Type B pancreatic cell (in vitro differentiated cells): Measurements from ENCODE around the gene TXNRD2. TPM values are rescaled to one million over a fixed set of nuclear protein-coding genes. Genes with fewer than 3 reads are reported as not detected.
A peak's percentile ranks its signal among the peaks of the same experiment; 100 is the strongest.

Experiments
- DNase-seq: peaks from one replicate; pipeline ENCODE4 v3.0.0; 2021; ENCODE audit warnings: mixed read lengths; ENCODE audit not compliant: unreplicated experiment; ENCODE audit errors: extremely low spot score
- H3K27ac Mint-ChIP-seq: 2 replicates; pipeline ENCODE4 v1.8.0; 2021; ENCODE audit warnings: mild to moderate bottlenecking, mixed read lengths
- H3K27me3 Mint-ChIP-seq: 2 replicates; pipeline ENCODE4 v1.8.0; 2021; ENCODE audit warnings: mixed read lengths
- H3K36me3 Mint-ChIP-seq: 2 replicates; pipeline ENCODE4 v1.8.0; 2021; ENCODE audit warnings: mixed read lengths
- H3K4me1 Mint-ChIP-seq: one replicate; pipeline ENCODE4 v1.8.0; 2021; ENCODE audit warnings: mixed read lengths; ENCODE audit not compliant: unreplicated experiment
- H3K4me3 Mint-ChIP-seq: 2 replicates; pipeline ENCODE4 v1.8.0; 2021; ENCODE audit warnings: mild to moderate bottlenecking, mixed read lengths
- H3K9me3 Mint-ChIP-seq: 2 replicates; pipeline ENCODE4 v1.8.0; 2021; ENCODE audit warnings: mixed read lengths
- total RNA-seq: library from RNA; stranded (reverse); gene quantifications from 2 replicates; pipeline ENCODE4 v1.2.1, GENCODE V29; 2021; ENCODE audit warnings: low replicate concordance
- TF ChIP-seq, protein P1 (sequence below): fragments of 200-600 bp; sonication (generic); conservative IDR thresholded peaks from 2 replicates; pipeline ENCODE4 v1.5.0; 2021; ENCODE audit warnings: antibody characterized with exemption, mild to moderate bottlenecking

The TXNRD2 gene
- total RNA-seq, 1 donor from 2014 or later, result 25.1 TPM

- Mint-ChIP-seq H3K4me3 (peak overlapping the region; percentile 82), H3K4me1 (peaks cover 42% of the 10 kb centered on the region), H3K36me3 (peaks cover 16% of the 10 kb centered on the region), H3K27ac (peak overlapping the region; percentile 99), H3K27me3 (no peaks in the 10 kb centered on the region), H3K9me3 (no peaks in the 10 kb centered on the region)
- TF ChIP-seq, protein P1, sequence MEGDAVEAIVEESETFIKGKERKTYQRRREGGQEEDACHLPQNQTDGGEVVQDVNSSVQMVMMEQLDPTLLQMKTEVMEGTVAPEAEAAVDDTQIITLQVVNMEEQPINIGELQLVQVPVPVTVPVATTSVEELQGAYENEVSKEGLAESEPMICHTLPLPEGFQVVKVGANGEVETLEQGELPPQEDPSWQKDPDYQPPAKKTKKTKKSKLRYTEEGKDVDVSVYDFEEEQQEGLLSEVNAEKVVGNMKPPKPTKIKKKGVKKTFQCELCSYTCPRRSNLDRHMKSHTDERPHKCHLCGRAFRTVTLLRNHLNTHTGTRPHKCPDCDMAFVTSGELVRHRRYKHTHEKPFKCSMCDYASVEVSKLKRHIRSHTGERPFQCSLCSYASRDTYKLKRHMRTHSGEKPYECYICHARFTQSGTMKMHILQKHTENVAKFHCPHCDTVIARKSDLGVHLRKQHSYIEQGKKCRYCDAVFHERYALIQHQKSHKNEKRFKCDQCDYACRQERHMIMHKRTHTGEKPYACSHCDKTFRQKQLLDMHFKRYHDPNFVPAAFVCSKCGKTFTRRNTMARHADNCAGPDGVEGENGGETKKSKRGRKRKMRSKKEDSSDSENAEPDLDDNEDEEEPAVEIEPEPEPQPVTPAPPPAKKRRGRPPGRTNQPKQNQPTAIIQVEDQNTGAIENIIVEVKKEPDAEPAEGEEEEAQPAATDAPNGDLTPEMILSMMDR, result no peak
- DNase-seq, result no peak
These were observed 91.5 kb downstream of the TXNRD2 start for GRCh38 chr22:19849835-19850762.

DNA sequence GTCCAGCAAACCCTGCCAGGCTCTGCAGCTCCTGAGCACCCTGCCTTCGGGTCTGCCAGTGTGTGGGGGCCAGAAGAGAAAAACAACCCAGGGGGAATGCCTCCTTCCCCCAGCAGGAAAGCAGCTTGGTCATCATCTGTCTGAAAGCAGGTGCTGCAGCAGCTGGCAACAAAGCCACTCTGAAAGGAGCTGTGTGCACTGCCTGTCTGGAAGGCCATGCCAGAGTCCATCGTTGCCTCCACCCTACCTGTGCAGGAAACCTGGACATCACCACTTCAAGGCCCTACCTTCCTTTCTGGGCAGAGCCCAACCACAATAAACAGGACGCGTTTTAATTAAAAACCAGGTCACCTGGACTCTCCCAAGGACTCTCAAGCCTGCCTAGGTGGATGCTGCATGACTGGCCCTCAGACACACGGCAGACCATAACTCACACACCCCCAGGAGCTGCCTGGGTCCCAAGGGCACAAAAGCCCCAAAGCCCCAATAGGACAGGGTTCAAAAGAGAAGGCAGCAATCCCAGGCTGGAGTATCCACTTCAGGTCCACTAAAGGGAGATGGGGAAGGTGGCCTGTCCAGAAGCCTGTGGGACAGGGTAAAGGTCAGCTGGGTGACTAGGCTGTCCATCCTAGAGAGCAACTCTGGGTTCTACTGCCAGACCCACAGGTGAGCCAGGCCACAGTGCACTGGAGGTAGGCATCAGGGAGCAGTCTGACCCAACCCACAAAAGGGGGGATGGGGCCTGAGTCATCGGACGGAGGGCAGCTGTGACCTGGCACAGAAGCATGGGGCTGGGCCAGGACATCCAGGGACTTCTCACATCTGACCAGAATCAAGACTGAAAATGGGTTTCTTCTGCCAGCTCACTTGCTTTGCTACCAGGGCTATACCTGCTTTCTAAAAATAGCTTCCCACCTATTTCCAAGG lies 93.1 kb downstream of the TXNRD2 start:
- H3K36me3 Mint-ChIP-seq, result peaks cover 16% of the 10 kb centered on the region
- H3K9me3 Mint-ChIP-seq, result no peaks in the 10 kb centered on the region
- DNase-seq, result no peak
- no peaks in the 10 kb centered on the region for H3K27me3 Mint-ChIP-seq
- TF ChIP-seq, protein P1, result no peak
- no peak overlapping the region for H3K4me3 Mint-ChIP-seq
- H3K4me1 Mint-ChIP-seq, result peaks cover 47% of the 10 kb centered on the region
- peak overlapping the region; percentile 66 for H3K27ac Mint-ChIP-seq

GRCh38 chr22:19847345-19847632 lies 94.3 kb downstream of the TXNRD2 start:
- Mint-ChIP-seq H3K4me1 (peaks cover 39% of the 10 kb centered on the region), H3K27me3 (no peaks in the 10 kb centered on the region), H3K27ac (no peak overlapping the region), H3K36me3 (peaks cover 13% of the 10 kb centered on the region), H3K4me3 (no peak overlapping the region), H3K9me3 (no peaks in the 10 kb centered on the region)
- DNase-seq, result no peak
- TF ChIP-seq, protein P1, result no peak

DNA sequence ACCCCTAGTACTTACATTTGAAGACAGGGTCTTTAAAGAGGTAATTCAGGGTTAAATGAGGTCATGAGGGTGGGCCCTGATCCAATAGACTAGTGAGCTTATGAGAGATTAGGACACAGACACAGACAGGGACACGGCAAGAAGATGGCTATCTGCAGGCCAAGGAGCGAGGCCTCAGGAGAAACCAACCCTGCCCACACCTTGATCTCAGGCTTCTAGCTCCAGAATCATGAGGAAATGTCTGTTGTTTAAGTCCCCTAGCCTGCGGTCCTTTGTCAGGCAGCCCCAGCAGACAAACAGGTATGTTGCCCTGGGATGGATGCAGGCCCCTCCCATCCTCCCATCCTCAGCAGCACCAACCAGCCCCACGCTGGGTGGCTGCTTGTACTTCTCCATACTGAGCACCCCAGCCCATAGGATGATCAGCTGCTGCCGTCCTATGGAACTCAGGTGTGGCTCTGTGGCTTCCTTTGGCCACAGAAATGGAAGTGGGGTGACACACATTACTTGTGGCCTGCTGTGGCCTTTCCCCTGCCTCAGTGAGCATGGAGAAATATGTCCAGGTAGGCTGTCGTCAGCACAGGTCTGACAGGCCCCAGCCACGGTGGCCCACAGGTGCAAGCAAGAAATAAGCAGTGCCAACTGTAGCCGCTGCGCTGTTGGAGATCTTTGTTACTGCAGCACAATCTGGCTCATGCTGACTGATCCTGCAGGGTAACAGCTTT lies 94.8 kb downstream of the TXNRD2 start:
- no peak for DNase-seq
- Mint-ChIP-seq H3K27ac (no peak overlapping the region), H3K9me3 (no peaks in the 10 kb centered on the region), H3K27me3 (no peaks in the 10 kb centered on the region), H3K4me3 (no peak overlapping the region), H3K4me1 (peaks cover 39% of the 10 kb centered on the region), H3K36me3 (peaks cover 13% of the 10 kb centered on the region)
- TF ChIP-seq, protein P1, result no peak

GRCh38 chr22:19845054-19845722 lies 96.4 kb downstream of the TXNRD2 start:
- TF ChIP-seq, protein P1, result no peak
- Mint-ChIP-seq H3K27me3 (no peaks in the 10 kb centered on the region), H3K9me3 (no peaks in the 10 kb centered on the region), H3K4me3 (no peak overlapping the region), H3K27ac (peak overlapping the region; percentile 71), H3K4me1 (peaks cover 39% of the 10 kb centered on the region), H3K36me3 (peaks cover 13% of the 10 kb centered on the region)
- DNase-seq, result no peak
